HG03025 (cell line): ENCODE results near the gene AGR2.

Source experiments
- ATAC-seq: cut with Tn5 transposase; IDR thresholded peaks from one replicate; pipeline ENCODE4 v1.9.1; 2021; ENCODE audit warnings: mild to moderate bottlenecking, moderate library complexity; ENCODE audit not compliant: unreplicated experiment, low FRiP score

The AGR2 gene

GRCh38 chr7:16744518-16745250 is 60.1 kb downstream of the AGR2 start:
- no peak for ATAC-seq

- no peak for ATAC-seq
Observed at GRCh38 chr7:16743236-16743635, 61.6 kb downstream of the AGR2 start.

DNA sequence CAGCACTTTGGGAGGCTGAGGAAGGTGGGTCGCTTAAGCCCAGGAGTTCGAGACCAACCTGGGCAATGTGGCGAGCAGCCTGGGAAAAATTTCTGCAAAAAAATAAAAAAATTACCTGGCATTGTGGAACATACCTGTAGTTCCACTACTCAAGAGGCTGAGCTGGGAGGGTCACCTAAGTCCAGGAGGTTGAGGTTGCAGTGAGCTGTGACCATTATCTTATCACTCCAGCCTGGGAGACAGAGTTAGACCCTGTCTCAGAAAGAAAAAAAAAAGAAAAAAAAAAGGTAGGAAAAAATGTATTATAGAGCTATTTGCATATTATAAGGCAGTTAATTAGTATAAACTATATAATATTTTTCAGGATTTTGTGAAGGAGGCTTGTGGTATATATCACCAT is 62.3 kb downstream of the AGR2 start:
- no peak for ATAC-seq
